Hepatocyte (in vitro differentiated cells): Measurements from ENCODE around the gene TAF4. TPM values are rescaled to one million over a fixed set of nuclear protein-coding genes. Genes with fewer than 3 reads are reported as not detected.

Source experiments
- DNase-seq: peaks from one replicate; pipeline ENCODE4 v3.0.0-alpha.2; 2016; ENCODE audit warnings: low spot score
- H2AFZ ChIP-seq: fragments of 200-600 bp; sonication (generic); 2 replicates; pipeline ENCODE4 v1.6.0; 2016; ENCODE audit warnings: antibody characterized with exemption, mild to moderate bottlenecking
- H3K27ac ChIP-seq: fragments of 200-600 bp; sonication (generic); 2 replicates; pipeline ENCODE4 v1.5.1; 2016; ENCODE audit warnings: mild to moderate bottlenecking
- H3K27me3 ChIP-seq: fragments of 200-600 bp; sonication (generic); 2 replicates; pipeline ENCODE4 v1.6.1; 2016
- H3K36me3 ChIP-seq: fragments of 200-600 bp; sonication (generic); replicated peaks from 2 replicates; pipeline ENCODE4 v1.5.1; 2016; ENCODE audit warnings: low read depth; ENCODE audit not compliant: insufficient read depth
- H3K4me1 ChIP-seq: fragments of 200-600 bp; sonication (generic); 2 replicates; pipeline ENCODE4 v1.5.1; 2016; ENCODE audit warnings: mild to moderate bottlenecking, moderate library complexity; ENCODE audit not compliant: insufficient read depth
- H3K4me2 ChIP-seq: fragments of 200-600 bp; sonication (generic); 2 replicates; pipeline ENCODE4 v1.6.0; 2016
- H3K4me3 ChIP-seq: fragments of 200-600 bp; sonication (generic); 2 replicates; pipeline ENCODE4 v1.5.1; 2016; ENCODE audit warnings: mild to moderate bottlenecking
- H3K79me2 ChIP-seq: fragments of 200-600 bp; sonication (generic); 2 replicates; pipeline ENCODE4 v1.6.0; 2017; ENCODE audit warnings: mild to moderate bottlenecking
- H3K9me2 ChIP-seq: fragments of 200-600 bp; sonication (generic); replicated peaks from 2 replicates; pipeline ENCODE4 v1.6.0; 2017; ENCODE audit warnings: mild to moderate bottlenecking; ENCODE audit not compliant: insufficient read depth
- H3K9me3 ChIP-seq: fragments of 200-600 bp; sonication (generic); 2 replicates; pipeline ENCODE4 v1.5.1; 2016; ENCODE audit warnings: low read depth, mild to moderate bottlenecking
- H4K20me1 ChIP-seq: fragments of 200-600 bp; sonication (generic); 2 replicates; pipeline ENCODE4 v1.6.0; 2016; ENCODE audit warnings: mild to moderate bottlenecking; ENCODE audit not compliant: insufficient read depth, poor library complexity, severe bottlenecking
- CTCF ChIP-seq: fragments of 200-600 bp; sonication (generic); IDR thresholded peaks from 2 replicates; pipeline ENCODE4 v1.5.1; 2016; ENCODE audit warnings: antibody characterized with exemption, mild to moderate bottlenecking; ENCODE audit not compliant: poor library complexity
- EZH2 ChIP-seq: fragments of 200-600 bp; sonication (generic); IDR thresholded peaks from 2 replicates; pipeline ENCODE4 v1.6.1; 2016; ENCODE audit warnings: antibody characterized with exemption, mild to moderate bottlenecking, borderline replicate concordance
- EZH2phosphoT487 ChIP-seq: fragments of 200-600 bp; sonication (generic); IDR thresholded peaks from one replicate; pipeline ENCODE4 v1.6.1; 2018; ENCODE audit warnings: antibody characterized with exemption, mild to moderate bottlenecking, low read depth, moderate library complexity; ENCODE audit not compliant: unreplicated experiment, severe bottlenecking
- whole genome bisulfite sequencing: methylation state at CpG from one replicate; pipeline ENCODE4 v1.1.6; 2016; ENCODE audit warnings: low lambda C conversion rate; ENCODE audit errors: missing lambda C conversion rate; 5-methylcytosine and 5-hydroxymethylcytosine counted together
- polyA plus RNA-seq: library from polyadenylated mRNA; unstranded; fragments of >200 nt; fragmentation: Nextera tagmentation; extraction: Ambion mirVana; gene quantifications from 2 replicates; pipeline ENCODE4 v1.2.1, GENCODE V29; 2016
- total RNA-seq: library from RNA; depleted of rRNA; stranded (reverse); fragments of >200 nt; gene quantifications from 2 replicates; pipeline ENCODE4 v1.2.3, GENCODE V29; 2014

The TAF4 gene
- total and polyA plus RNA-seq, 2 experiments from 2014 or later: 2.9 to 6.6 TPM

GRCh38 chr20:62019881-62020492, 45.7 kb downstream of the TAF4 start:
- no peak for DNase-seq
- peaks cover 99% of the 10 kb centered on the region for H3K79me2 ChIP-seq
- H3K4me2 ChIP-seq: no peak overlapping the region
- no peaks in the 10 kb centered on the region for H3K36me3 ChIP-seq
- H4K20me1 ChIP-seq: peaks cover 68% of the 10 kb centered on the region
- no peak overlapping the region for H2AFZ ChIP-seq
- no peak overlapping the region for H3K4me3 ChIP-seq
- TF ChIP-seq EZH2phosphoT487 (no peak), CTCF (no peak), EZH2 (no peak)
- H3K27ac ChIP-seq: no peak overlapping the region
- no peaks in the 10 kb centered on the region for H3K27me3 ChIP-seq
- H3K9me3 ChIP-seq: no peaks in the 10 kb centered on the region
- no peaks in the 10 kb centered on the region for H3K9me2 ChIP-seq
- WGBS: 85% methylated on average over 17 of the region's 19 CpGs
- H3K4me1 ChIP-seq: no peaks in the 10 kb centered on the region

- Histone ChIP-seq H3K36me3 (no peaks in the 10 kb centered on the region), H2AFZ (no peak overlapping the region), H3K4me3 (no peak overlapping the region), H3K4me1 (no peaks in the 10 kb centered on the region), H3K9me3 (no peaks in the 10 kb centered on the region), H3K4me2 (no peak overlapping the region), H3K9me2 (no peaks in the 10 kb centered on the region), H3K27me3 (no peaks in the 10 kb centered on the region), H3K79me2 (peaks cover 97% of the 10 kb centered on the region), H3K27ac (no peak overlapping the region), H4K20me1 (peaks cover 65% of the 10 kb centered on the region)
- whole genome bisulfite sequencing: 95% methylated on average over 19 of the region's 19 CpGs
- TF ChIP-seq EZH2phosphoT487 (no peak), EZH2 (no peak), CTCF (no peak)
- no peak for DNase-seq
Measured at GRCh38 chr20:62019144-62019805, 46.4 kb downstream of the TAF4 start.

- Histone ChIP-seq H3K4me1 (no peaks in the 10 kb centered on the region), H3K79me2 (peaks cover 90% of the 10 kb centered on the region), H3K4me3 (no peak overlapping the region), H3K4me2 (no peak overlapping the region), H3K27me3 (no peaks in the 10 kb centered on the region), H4K20me1 (peaks cover 60% of the 10 kb centered on the region), H3K36me3 (no peaks in the 10 kb centered on the region), H3K9me3 (no peaks in the 10 kb centered on the region), H2AFZ (no peak overlapping the region), H3K27ac (no peak overlapping the region), H3K9me2 (no peaks in the 10 kb centered on the region)
- no peak for TF ChIP-seq EZH2phosphoT487
- no peak for TF ChIP-seq CTCF
- no peak for TF ChIP-seq EZH2
- DNase-seq: no peak
- WGBS: 96% methylated on average over 23 of the region's 23 CpGs
Measured at GRCh38 chr20:62018437-62019143, 47.1 kb downstream of the TAF4 start.
